ENCODE data around the gene LRIT2. TPM values are rescaled to one million over a fixed set of nuclear protein-coding genes. Genes with fewer than 3 reads are reported as not detected.

The LRIT2 gene
- total RNA-seq, 4 donors from 2014 or later, result 0.23 TPM; not detected in 3

GRCh38 chr10:84200537-84201243 lies 24.7 kb downstream of the LRIT2 start:
- intact Hi-C loops (cut with DNase I; ENCODE audit: low total_unique reads), result loop anchor here (5.0 kb wide), 1 partner anchor 48 kb away; no protein-coding TSS in a partner anchor
- H3K4me3 ChIP-seq (ENCODE audit: low read depth, poor library complexity, severe bottlenecking), result no peak overlapping the region

GRCh38 chr10:84198206-84198915 lies 27.0 kb downstream of the LRIT2 start:
- DNase-seq (ENCODE audit: low spot score in 2 of 2), result no peak
- intact Hi-C loops (cut with DNase I; ENCODE audit: low total_unique reads), result no loop called here
- no peak overlapping the region for H3K4me3 ChIP-seq (ENCODE audit: low read depth, poor library complexity, severe bottlenecking)
- no peak for TF ChIP-seq POLR2A (IDR thresholded peaks at IDR 0.05)
- TF ChIP-seq CTCF (IDR thresholded peaks at IDR 0.05), result no peak
- WGBS, 2 donors, result 57 to 62% methylated on average over 7 of the region's 7 CpGs

More at GRCh38 chr10:84200537-84201243, 24.7 kb downstream of the LRIT2 start:
- TF ChIP-seq POLR2A (IDR thresholded peaks at IDR 0.05) (no peak), CTCF (IDR thresholded peaks at IDR 0.05) (no peak)
- no peak for DNase-seq (ENCODE audit: low spot score in 2 of 2)
- WGBS, 2 donors, result 75 to 76% methylated on average over 9 to 10 of the region's 11 CpGs

- WGBS, 2 donors, result 50 to 61% methylated on average over 5 of the region's 5 CpGs
- DNase-seq (ENCODE audit: low spot score in 2 of 2), result no peak
- TF ChIP-seq POLR2A (IDR thresholded peaks at IDR 0.05), result no peak
- TF ChIP-seq CTCF (IDR thresholded peaks at IDR 0.05), result no peak
- H3K4me3 ChIP-seq (ENCODE audit: low read depth, poor library complexity, severe bottlenecking), result no peak overlapping the region
- intact Hi-C loops (cut with DNase I; ENCODE audit: low total_unique reads), result no loop called here
Measured at GRCh38 chr10:84197643-84198042, 27.7 kb downstream of the LRIT2 start.

GRCh38 chr10:84196941-84197340 lies 28.4 kb downstream of the LRIT2 start:
- no peak for TF ChIP-seq CTCF (IDR thresholded peaks at IDR 0.05)
- no peak for TF ChIP-seq POLR2A (IDR thresholded peaks at IDR 0.05)
- DNase-seq (ENCODE audit: low spot score in 2 of 2), result no peak
- H3K4me3 ChIP-seq (ENCODE audit: low read depth, poor library complexity, severe bottlenecking), result no peak overlapping the region
- intact Hi-C loops (cut with DNase I; ENCODE audit: low total_unique reads), result no loop called here
- WGBS, 2 donors, result 50 to 56% methylated on average over 5 of the region's 5 CpGs

GRCh38 chr10:84196083-84196482 lies 29.3 kb downstream of the LRIT2 start:
- WGBS, 2 donors, result 15 to 23% methylated on average over 4 of the region's 4 CpGs
- H3K4me3 ChIP-seq (ENCODE audit: low read depth, poor library complexity, severe bottlenecking), result no peak overlapping the region
- no peak for DNase-seq (ENCODE audit: low spot score in 2 of 2)
- TF ChIP-seq POLR2A (IDR thresholded peaks at IDR 0.05) (no peak), CTCF (IDR thresholded peaks at IDR 0.05) (no peak)
- intact Hi-C loops (cut with DNase I; ENCODE audit: low total_unique reads), result no loop called here

All from lower leg skin (tissue), 4 donors.